Neural progenitor cell (in vitro differentiated cells): ENCODE data around the gene R3HDM1. TPM values are rescaled to one million over a fixed set of nuclear protein-coding genes. Genes with fewer than 3 reads are reported as not detected.

ENCODE experiments used
- DNase-seq: peaks from one replicate; pipeline ENCODE4 v3.0.0-alpha.2; 2016; ENCODE audit warnings: low spot score
- H2AFZ ChIP-seq: fragments of 200-600 bp; sonication (generic); replicated peaks from 2 replicates; pipeline ENCODE4 v1.6.1; 2016; ENCODE audit warnings: antibody characterized with exemption
- H3F3A ChIP-seq: fragments of 200-600 bp; sonication (generic); 2 replicates; pipeline ENCODE4 v1.6.1; 2016; ENCODE audit warnings: antibody characterized with exemption, low read depth
- H3K27ac ChIP-seq: fragments of 200-600 bp; sonication (generic); 2 replicates; pipeline ENCODE4 v1.5.1; 2016; ENCODE audit warnings: mild to moderate bottlenecking
- H3K27me3 ChIP-seq: fragments of 200-600 bp; sonication (generic); 2 replicates; pipeline ENCODE4 v1.6.1; 2016; ENCODE audit warnings: mild to moderate bottlenecking, moderate library complexity
- H3K36me3 ChIP-seq: fragments of 200-600 bp; sonication (generic); 2 replicates; pipeline ENCODE4 v1.5.1; 2016
- H3K4me1 ChIP-seq: fragments of 200-600 bp; sonication (generic); 2 replicates; pipeline ENCODE4 v1.6.1; 2016; ENCODE audit warnings: mixed run types
- H3K4me2 ChIP-seq: fragments of 200-600 bp; sonication (generic); 2 replicates; pipeline ENCODE4 v1.6.1; 2016
- H3K4me3 ChIP-seq: fragments of 200-600 bp; sonication (generic); 2 replicates; pipeline ENCODE4 v1.5.1; 2016
- H3K79me2 ChIP-seq: fragments of 200-600 bp; sonication (generic); 2 replicates; pipeline ENCODE4 v1.6.1; 2016; ENCODE audit warnings: low read depth
- H3K9ac ChIP-seq: fragments of 200-600 bp; sonication (generic); 2 replicates; pipeline ENCODE4 v1.6.1; 2016
- H3K9me3 ChIP-seq: fragments of 200-600 bp; sonication (generic); 2 replicates; pipeline ENCODE4 v1.5.1; 2016; ENCODE audit warnings: low read depth
- H4K20me1 ChIP-seq: fragments of 200-600 bp; sonication (generic); 2 replicates; pipeline ENCODE4 v1.6.1; 2016; ENCODE audit warnings: low read depth
- H3K27ac Mint-ChIP-seq: 3 replicates; pipeline ENCODE4 v1.8.0; 2021; ENCODE audit warnings: mixed read lengths
- H3K27me3 Mint-ChIP-seq: 2 replicates; pipeline ENCODE4 v1.8.0; 2022; ENCODE audit warnings: low read depth, mild to moderate bottlenecking, inconsistent platforms, moderate library complexity, mixed read lengths; ENCODE audit not compliant: insufficient read depth
- H3K36me3 Mint-ChIP-seq: 3 replicates; pipeline ENCODE4 v1.8.0; 2021; ENCODE audit warnings: mixed read lengths
- H3K4me1 Mint-ChIP-seq: 3 replicates; pipeline ENCODE4 v1.8.0; 2021; ENCODE audit warnings: mixed read lengths
- H3K4me3 Mint-ChIP-seq: 3 replicates; pipeline ENCODE4 v1.8.0; 2021; ENCODE audit warnings: mild to moderate bottlenecking, moderate library complexity, mixed read lengths
- H3K9me3 Mint-ChIP-seq: 3 replicates; pipeline ENCODE4 v1.8.0; 2020; ENCODE audit warnings: mixed read lengths
- CTCF ChIP-seq: fragments of 200-600 bp; sonication (generic); IDR thresholded peaks from 2 replicates; pipeline ENCODE4 v1.5.1; 2017; ENCODE audit warnings: antibody characterized with exemption, mild to moderate bottlenecking
- EZH2 ChIP-seq: fragments of 200-600 bp; sonication (generic); IDR thresholded peaks from 2 replicates; pipeline ENCODE4 v1.6.1; 2017; ENCODE audit warnings: antibody characterized with exemption, mild to moderate bottlenecking, moderate library complexity
- EZH2phosphoT487 ChIP-seq: fragments of 200-600 bp; sonication (generic); IDR thresholded peaks from 2 replicates; pipeline ENCODE4 v1.6.1; 2017; ENCODE audit warnings: antibody characterized with exemption
- total RNA-seq: library from RNA; depleted of rRNA; stranded (reverse); fragments of >200 nt; gene quantifications from 2 replicates; pipeline ENCODE4 v1.2.3, GENCODE V29; 2015; ENCODE audit warnings: low replicate concordance

Gene R3HDM1
- total RNA-seq, 1 donor from 2014 or later: 49.4 TPM

GRCh38 chr2:135657806-135658582, 126.7 kb downstream of the R3HDM1 start:
- H3K27ac Mint-ChIP-seq: no peak overlapping the region
- Histone ChIP-seq H2AFZ (no peak overlapping the region), H4K20me1 (no peaks in the 10 kb centered on the region), H3K4me1 (no peaks in the 10 kb centered on the region), H3F3A (no peaks in the 10 kb centered on the region), H3K4me3 (no peak overlapping the region), H3K27ac (no peak overlapping the region), H3K9ac (no peak overlapping the region), H3K4me2 (no peak overlapping the region), H3K27me3 (no peaks in the 10 kb centered on the region), H3K79me2 (no peaks in the 10 kb centered on the region), H3K36me3 (peaks cover 21% of the 10 kb centered on the region), H3K9me3 (no peaks in the 10 kb centered on the region)
- H3K27me3 Mint-ChIP-seq: no peaks in the 10 kb centered on the region
- H3K4me3 Mint-ChIP-seq: no peak overlapping the region
- no peaks in the 10 kb centered on the region for H3K4me1 Mint-ChIP-seq
- H3K36me3 Mint-ChIP-seq: peaks cover 36% of the 10 kb centered on the region
- H3K9me3 Mint-ChIP-seq: no peaks in the 10 kb centered on the region
- DNase-seq: no peak
- TF ChIP-seq CTCF (no peak), EZH2phosphoT487 (no peak), EZH2 (no peak)

GRCh38 chr2:135662088-135662487, 130.8 kb downstream of the R3HDM1 start:
- Mint-ChIP-seq H3K4me1 (peaks cover 8% of the 10 kb centered on the region), H3K27ac (no peak overlapping the region), H3K4me3 (no peak overlapping the region), H3K9me3 (no peaks in the 10 kb centered on the region), H3K36me3 (peaks cover 27% of the 10 kb centered on the region), H3K27me3 (no peaks in the 10 kb centered on the region)
- H3K4me3 ChIP-seq: no peak overlapping the region
- H3K27me3 ChIP-seq: no peaks in the 10 kb centered on the region
- no peak for DNase-seq
- no peaks in the 10 kb centered on the region for H3K9me3 ChIP-seq
- no peaks in the 10 kb centered on the region for H3K79me2 ChIP-seq
- no peaks in the 10 kb centered on the region for H3K36me3 ChIP-seq
- H3K4me2 ChIP-seq: no peak overlapping the region
- H3F3A ChIP-seq: no peaks in the 10 kb centered on the region
- no peak overlapping the region for H2AFZ ChIP-seq
- H3K9ac ChIP-seq: no peak overlapping the region
- TF ChIP-seq CTCF (no peak), EZH2phosphoT487 (no peak), EZH2 (no peak)
- no peak overlapping the region for H3K27ac ChIP-seq
- H3K4me1 ChIP-seq: peaks cover 5% of the 10 kb centered on the region
- H4K20me1 ChIP-seq: no peaks in the 10 kb centered on the region

GRCh38 chr2:135663148-135663700, 131.9 kb downstream of the R3HDM1 start:
- no peak overlapping the region for H3K27ac Mint-ChIP-seq
- H3K4me3 ChIP-seq: no peak overlapping the region
- no peak overlapping the region for H3K9ac ChIP-seq
- H3K4me2 ChIP-seq: no peak overlapping the region
- no peaks in the 10 kb centered on the region for H3K79me2 ChIP-seq
- H3K4me3 Mint-ChIP-seq: no peak overlapping the region
- no peak for TF ChIP-seq CTCF
- no peak for TF ChIP-seq EZH2phosphoT487
- no peak for TF ChIP-seq EZH2
- no peak for DNase-seq
- H3K9me3 ChIP-seq: no peaks in the 10 kb centered on the region
- H3K9me3 Mint-ChIP-seq: no peaks in the 10 kb centered on the region
- H3K4me1 Mint-ChIP-seq: peaks cover 12% of the 10 kb centered on the region
- no peak overlapping the region for H2AFZ ChIP-seq
- H3K27me3 Mint-ChIP-seq: no peaks in the 10 kb centered on the region
- H3F3A ChIP-seq: no peaks in the 10 kb centered on the region
- H3K27me3 ChIP-seq: no peaks in the 10 kb centered on the region
- H4K20me1 ChIP-seq: no peaks in the 10 kb centered on the region
- no peak overlapping the region for H3K27ac ChIP-seq
- H3K4me1 ChIP-seq: peaks cover 7% of the 10 kb centered on the region
- no peaks in the 10 kb centered on the region for H3K36me3 ChIP-seq
- H3K36me3 Mint-ChIP-seq: peaks cover 24% of the 10 kb centered on the region
